Fibroblast of skin of scalp (primary cell): ENCODE results near the gene MATCAP1. TPM values are rescaled to one million over a fixed set of nuclear protein-coding genes. Genes with fewer than 3 reads are reported as not detected.

Source experiments
- DNase-seq: peaks from one replicate; pipeline ENCODE4 v3.0.0-alpha.2; 2013
- polyA plus RNA-seq, 2 experiments: library from polyadenylated mRNA; unstranded; fragments of 120-200 nt; gene quantifications; one replicate each; pipeline ENCODE4 v1.2.1, GENCODE V29; 2013; ENCODE audit not compliant: insufficient read length in 2 of 2

Gene MATCAP1
- polyA plus RNA-seq (2013, experiment 1 of 2; ENCODE audit: insufficient read length), result 14.9 TPM
- polyA plus RNA-seq (2013, experiment 2 of 2; ENCODE audit: insufficient read length), result 16.0 TPM

DNA sequence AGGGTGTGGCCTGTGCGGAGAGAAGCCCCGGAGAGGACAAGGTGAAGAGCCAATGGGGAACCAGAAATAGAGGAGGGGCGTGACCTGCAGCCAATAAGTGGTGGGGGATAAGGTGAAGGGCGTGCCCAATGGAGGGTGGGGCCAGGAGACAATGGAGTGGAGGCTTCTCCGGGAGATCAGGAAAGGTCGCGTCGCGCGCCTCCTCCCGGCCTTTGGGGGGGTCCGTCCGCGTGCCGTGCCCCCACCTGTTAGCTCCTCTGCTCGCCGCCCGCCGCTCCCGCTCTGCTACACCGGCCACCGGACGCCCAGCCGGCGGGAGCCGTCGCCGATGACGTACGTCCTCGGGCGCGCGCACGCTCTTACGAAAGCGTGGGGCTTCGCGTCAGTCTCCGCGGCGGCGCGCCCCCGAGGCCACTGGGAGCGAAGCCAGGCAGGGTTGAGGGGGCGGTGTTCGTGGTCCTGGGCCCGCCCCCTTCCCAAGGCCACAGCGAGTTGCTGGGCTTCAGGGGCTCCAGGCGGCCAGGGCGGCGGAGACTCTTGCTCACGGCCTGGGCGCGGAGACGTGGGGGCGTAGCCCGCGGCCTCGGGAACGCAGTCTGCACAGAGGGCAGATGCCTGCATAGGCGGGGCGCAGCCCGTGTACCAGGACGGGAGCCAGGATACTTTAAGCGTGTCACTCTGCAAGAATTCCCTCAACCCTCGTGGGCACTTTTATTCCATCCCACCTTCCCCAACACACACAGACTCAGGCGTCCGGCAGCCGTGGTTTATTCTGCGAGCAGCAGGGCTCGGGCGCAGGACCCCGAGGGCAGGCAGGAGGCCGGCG is at the start of gene MATCAP1:
MATCAP1 (minus strand) TSS at position 337 of the 826 bp plus-strand sequence. CDS start 3,353 bp downstream, outside the sequence.
- peak; percentile 98 for DNase-seq

DNA sequence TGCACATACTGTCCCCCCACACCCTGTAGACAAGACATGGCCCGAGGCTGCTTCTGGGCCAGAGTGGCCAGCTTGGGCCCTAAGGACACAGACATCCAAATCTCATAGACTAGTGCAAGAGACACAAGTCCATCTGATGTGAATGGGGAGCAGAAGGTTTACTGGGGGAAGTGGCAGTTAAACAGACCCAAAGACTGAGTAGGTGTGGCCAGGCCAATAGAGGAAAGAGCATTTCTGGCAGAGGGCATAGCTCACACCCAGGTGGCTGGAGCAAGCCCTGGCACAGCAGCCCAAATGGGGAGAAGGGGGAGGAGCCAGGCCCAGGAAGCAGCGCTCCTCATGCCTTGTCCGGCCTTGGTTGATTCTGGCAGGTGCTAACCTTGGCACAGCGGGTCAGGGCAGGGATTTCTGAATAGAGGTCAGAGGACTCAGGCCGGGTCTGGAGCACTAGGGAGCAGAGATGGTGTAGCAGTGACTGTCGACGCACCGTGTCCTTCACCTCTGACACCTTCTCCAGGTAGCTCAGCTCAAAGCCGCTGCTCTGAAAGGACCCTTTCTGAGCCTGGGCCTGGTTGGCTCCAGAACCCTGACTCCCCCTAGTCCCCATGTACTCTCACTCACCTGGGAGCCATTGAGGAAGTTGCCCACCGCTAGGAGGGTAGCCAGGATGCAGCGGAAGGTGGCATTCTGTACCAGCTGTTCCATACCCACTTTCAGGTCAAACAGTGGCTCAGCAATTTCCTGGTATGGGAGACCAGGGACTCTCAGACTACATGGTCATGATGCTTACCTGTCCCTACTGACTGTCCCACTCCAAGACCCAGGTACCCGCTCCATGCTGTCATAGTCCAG is 47.3 kb upstream of the MATCAP1 start:
- DNase-seq, result no peak

DNA sequence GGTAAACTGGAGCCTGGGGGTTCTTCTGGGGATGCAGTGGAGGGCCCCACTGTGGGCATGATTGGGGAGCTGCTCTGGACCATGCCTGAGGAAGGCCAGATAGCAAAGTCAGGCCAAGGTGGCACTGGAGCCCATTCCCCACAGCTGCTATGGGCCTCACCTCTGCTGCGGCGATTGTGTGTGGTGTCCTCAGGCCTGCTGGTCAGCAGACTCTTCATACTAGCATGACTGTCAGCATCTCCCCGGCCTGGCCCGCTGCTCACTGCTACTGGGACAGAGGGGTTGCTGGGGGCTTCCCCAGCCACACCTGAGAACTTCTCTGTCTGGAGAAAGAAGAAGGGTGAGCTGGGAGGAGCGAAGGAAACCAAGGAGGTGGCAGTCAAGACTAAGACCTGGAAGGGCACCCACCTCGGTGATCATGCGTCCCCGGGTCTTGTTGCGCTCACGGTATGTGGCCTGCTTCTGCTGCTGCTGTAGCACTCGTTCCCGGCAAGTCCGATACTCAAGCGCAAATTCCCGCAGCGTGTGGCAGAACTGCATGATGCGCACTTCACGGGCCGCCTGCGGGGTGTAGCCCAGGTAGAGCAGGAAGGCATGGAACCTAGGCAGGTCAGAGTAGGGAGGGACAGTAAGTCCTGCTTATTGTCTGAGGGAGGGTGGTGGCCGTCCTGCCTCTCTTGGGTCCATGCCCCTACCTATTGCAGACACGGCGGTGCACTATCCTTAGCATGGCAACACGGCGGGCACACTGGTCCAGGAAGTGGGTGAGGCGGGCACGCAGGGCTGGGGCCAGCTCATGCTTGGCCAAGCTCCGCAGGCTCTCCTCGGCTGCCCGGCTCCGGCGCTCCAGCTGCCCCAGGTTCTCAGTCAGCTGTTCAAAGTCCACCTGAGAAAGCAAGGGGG is 46.4 kb upstream of the MATCAP1 start:
- DNase-seq, result no peak

DNA sequence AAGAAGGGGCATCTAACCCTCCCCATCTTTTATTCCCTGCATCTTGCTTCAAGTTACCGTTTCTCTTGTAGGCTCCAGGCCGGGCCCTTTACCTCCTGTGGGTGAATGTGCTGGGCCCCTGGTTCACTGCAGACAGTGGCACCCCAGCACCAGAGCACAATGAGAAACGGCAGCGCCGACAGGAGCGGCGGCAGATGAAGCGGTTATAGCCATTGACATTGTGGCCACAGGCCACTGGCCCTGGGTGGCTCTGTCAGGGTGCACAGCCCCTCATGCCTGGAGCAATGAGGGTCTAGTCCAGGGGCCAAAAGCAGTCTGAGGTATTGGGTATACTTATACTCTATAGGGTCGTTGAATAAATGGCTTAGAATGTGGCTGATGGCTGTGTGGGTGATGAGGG is 45.1 kb upstream of the MATCAP1 start:
- no peak for DNase-seq

DNA sequence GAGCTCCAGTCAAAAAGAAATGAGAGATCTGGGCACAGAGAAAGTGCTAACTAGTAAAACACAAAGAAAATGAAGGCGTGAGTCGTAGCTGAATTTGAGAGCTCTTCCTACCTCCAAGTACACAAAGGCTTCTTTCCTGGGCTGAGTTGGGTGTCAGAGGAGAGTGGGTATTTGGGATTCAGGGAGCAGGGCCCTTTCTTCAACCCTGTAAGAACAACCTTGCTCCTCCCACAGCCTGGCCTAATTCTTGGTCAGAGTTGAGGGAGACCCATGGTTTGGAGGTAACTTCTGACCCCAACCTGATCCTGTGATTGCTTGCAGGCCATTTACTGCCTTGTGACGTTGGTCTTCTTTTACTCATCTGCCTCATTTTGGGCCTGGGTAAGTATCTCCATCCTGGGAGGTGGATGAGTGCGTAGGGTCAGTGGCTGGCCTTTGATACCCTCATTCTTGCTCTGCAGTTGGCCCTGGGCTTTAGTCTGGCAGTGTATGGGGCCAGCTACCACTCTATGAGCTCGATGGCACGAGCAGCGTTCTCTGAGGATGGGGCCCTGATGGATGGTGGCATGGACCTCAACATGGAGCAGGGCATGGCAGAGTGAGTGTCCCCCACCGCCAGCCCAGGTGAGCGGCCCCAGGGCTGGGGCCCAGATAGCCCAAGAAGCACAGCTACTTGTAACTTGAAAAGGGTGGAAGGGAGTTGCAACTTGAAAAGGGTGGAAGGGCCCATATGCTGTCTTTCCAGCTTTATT is 44.4 kb upstream of the MATCAP1 start:
- DNase-seq, result no peak

DNA sequence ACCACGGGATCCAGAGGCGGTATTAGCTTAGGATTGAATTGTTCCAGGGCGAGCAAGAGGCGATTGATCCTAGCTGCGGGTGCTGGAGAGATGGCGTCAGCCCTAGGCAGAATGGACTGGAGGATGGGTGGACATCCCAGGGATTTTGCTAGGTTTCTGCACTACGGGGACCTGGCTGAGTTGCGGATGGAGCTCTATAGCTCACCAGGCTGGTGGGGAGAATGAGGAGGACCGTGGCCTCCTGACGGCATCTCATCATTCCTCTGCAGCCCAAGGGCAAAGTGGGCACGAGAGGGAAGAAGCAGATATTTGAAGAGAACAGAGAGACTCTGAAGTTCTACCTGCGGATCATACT is 43.8 kb upstream of the MATCAP1 start:
- no peak for DNase-seq

DNA sequence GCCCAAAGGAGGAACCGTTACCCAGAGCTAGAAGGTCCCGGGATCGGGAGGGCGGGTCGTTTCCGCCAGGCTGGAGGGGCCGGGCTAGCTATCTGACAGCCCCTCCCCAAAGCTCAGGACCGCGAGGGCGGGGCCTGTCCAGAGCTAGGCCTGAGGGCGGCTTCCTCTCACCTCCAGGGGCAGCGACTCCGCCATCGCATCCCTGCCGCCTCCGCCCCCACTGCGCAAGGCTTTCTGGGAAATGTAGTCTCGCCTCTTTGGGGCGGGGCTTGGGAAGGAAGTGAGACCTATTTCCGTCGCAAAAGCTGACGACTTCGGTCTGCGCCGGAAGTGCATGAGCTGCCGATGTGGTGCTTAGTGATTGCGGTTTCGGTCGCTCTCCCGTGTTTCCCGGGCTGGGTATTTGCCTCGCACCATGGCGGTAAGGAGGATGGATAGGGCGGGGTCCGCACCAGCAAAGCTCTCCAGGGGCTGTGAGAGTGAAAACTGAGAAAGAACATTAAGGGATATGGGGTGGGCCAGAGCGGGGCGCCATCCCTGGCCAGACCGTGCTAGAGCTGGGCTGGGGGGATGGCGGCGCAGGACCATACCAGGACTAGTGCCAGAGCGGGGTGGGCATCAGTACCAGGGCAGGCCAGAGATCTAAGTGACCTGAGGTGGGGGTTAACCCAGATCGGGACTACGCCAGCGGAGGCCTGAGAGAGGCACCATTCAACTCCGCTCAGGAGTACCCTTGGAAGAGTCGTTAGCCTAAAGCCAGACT is 43.2 kb upstream of the MATCAP1 start, which contains the start of gene TMEM208:
TMEM208 (plus strand) TSS at position 327 of the 763 bp plus-strand sequence; CDS start at position 416, 89 bp downstream.
- peak; percentile 99 for DNase-seq

DNA sequence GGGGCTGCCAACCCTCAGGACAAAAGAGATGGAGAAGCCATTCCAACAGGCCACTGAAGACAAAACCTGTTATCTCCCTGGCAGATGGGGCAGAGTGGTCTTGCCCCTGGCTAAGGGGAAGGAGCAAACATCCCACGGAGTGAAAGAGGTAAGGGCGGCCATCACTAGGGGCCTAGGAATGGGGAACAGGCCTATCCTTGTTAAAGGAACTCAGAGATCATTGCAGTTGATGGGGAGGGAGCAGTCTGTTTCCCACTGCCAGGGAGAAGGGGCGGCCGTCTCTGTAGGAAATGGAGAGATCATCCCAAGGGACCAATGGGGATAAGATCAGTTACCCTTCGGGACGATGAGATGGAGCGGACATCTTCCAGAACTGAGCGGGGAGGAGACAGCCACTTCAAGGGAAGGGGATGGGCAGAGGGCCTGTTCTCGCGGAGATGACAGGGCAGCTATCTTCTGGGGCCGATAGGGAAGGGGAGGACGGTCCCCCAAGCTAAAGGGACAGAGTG is 42.6 kb upstream of the MATCAP1 start:
- DNase-seq, result no peak

DNA sequence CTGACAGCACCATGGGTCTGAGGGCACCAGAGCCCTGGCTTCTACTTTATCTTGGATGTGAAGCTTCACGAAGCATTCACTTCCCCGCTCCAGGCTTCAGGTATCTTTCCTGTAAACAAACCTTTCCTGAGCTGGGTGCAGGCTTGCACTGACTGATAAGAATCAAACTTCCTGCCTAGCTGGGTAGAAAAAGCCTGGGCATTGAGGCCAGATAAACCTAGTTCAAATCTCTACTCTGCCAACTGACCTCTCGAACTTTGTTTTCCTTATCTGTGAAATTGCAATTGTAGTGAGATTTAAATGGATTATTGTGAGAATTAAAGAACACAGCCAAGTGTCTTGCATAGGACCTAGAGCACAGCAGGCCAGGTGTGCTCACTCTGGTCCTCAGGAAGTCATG is 40.2 kb upstream of the MATCAP1 start:
- no peak for DNase-seq

DNA sequence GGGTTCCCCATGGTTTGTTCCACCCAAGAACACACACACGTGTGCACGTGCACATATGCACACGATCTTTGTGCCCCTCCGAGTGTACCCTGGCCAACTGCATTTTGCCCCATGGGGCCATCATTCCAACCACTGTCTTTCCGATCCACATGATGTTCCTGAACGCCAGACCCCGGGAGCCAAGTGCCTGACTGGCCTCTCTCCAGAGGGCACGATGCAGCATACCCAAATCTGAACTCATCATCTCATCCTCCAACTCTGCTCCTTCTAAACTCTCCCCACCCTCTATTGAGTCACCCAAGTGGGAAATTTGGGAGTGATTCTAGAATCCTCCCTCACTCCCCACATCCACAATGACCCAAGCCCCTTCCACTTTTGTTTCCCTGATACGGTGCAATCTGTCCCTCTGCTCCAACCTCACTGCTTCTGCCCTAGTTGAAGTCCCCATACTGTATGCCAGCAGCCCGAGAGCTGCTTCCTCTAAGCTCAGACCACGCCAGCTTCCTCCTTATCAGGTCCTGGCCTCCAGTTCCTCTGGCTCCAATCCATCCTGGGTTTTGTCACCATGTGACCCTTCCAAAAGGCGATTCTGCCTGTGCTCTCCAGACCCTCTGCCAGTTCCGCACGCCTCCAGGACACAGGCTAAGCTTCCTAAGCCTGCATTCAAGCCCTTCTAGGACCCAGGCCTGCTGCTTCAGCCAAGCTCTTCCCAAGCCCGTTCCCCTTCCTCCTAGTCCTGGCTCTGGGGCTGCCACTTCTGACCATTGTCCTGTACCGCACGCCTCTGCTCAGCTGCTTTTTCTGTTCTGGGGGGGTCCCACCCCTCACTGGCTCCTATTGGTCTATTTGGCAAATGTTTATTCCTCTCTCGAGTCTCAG is 33.1 kb upstream of the MATCAP1 start:
- DNase-seq, result no peak

DNA sequence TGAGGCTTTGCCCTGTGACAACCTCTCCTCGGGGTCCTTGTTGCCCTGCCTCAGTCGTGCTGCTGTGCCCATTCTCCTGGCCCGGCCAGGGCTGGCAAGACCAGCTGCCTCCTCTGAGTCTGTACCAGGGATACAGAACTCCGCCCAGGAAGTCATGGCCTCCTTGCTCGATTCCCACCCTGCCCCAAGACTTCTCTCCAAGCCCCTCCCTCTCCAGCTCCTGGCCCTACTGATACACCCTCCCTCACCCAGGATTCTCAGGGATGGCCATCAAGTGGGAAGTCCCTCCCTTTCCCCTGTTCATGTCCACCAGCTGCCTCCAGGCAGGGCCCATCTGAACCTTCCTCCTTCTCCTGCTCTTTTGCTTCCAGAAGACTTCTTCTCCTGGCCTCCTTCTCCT is 31.9 kb upstream of the MATCAP1 start:
- no peak for DNase-seq

DNA sequence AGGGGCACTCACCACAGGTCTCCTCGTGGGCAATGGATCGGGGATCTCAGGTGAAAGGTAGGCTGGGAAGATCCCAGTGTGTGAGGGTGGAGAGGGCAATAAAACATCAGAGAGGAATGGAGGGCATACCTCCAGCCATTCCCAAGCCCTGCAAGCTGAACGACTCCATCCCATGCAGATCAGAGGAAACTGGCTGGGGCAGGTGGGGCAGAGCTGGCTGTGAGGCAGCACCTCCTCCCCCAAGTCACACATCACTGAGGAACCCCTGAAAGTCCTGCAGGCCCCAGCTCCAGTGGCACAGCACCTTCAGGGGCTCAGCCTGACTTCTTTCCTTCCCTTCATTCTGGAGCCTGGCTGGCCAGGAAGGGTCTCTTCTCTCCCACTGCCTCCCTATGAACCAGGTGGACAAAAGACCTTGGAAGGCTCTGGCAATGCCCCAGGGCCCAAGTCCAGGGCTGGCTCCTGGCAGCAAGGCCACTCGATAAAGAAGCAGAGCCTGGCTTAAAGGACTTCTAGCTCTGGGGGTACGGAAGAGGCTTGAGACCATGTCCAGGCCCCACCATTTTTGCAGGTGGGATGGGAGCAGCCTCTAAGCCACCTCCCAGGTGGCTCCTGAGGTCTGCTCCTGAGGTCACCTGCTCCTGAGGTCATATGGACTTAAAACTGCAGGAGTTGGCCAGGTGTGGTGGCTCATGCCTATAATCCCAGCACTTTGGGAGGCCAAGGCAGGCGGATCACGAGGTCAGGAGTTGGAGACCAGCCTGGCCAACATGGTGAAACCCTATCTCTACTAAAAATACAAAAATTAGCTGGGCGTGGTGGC is 29.6 kb upstream of the MATCAP1 start:
- no peak for DNase-seq

DNA sequence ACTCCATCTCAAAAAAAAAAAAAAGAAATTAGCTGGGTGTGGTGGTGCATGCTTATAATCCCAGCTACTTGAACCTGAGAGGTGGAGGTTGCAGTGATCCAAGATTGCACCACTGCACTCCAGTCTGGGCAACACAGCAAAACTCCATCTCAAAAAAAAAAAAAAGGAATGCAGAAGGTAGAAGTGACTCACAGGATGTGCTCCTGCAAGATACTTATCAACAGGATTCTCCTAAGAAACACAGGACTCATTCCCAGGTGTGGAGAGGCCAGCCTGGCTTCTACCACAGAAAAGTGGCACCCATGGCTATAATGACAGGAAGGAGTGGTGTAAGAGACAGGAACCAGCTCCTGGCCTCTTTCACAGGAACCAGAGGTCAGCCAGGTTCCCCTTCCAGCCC is 29.0 kb upstream of the MATCAP1 start:
- no peak for DNase-seq

DNA sequence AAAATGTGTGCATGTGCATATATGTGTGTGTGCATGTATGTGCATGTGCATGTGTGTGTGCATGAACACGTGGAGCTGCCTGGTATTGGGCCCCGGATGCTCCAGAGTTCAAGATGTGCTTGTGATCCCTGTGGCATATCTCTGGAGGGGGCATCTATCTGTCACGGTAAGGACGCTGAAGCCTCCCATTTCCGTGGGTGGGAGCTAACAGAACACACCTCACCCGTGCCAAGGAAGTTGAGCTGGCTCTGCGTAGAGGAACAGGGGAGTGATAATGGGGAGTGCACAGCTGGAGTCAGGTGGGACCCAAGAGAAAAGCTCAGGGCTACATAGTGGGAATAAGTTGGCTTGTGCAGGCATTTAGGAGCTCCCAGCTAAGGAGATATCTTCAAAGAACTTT is 27.9 kb upstream of the MATCAP1 start:
- DNase-seq, result no peak

DNA sequence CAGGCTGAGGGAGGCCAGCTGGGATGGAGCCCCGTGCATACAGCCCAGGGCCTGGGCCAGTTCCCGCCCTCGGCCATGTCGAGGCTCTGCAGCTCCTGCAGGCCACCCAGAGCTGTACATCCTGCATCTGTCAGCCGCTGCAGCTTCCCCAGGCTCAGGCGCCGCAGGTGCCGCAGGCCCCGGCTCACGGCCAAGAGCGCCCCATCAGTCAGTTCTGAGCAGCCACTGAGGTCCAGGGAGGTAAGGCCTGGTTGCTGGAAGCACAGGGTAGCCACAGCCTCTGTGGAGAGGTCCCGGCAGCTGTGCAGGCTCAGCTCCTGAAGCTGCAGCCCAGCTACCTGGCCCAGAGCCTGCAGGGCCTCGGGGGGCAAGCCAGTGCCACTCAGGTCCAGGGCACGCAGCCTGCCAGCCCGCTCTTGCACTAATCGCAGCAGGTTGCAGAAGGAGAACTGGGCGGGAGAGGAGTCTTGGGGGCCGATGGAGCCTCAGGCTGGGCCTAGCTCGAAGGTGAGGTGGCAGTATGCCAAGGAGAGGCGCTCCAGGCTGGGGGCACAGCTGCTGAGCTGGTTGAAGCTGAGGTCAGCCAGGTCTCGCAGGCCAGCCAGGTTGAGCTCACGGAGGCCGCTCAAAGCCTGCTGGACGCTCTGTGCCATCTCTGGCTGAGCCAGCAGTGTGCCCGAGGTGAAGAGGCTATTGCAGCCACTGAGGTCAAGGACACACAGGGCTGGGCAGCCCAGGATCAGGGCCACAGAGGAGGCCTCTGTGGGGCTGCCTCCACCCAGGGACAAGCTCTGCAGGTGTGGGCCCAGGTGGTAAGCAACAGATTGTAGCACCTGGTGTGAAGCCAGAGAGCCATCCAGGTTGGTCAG is 26.5 kb upstream of the MATCAP1 start:
- DNase-seq, result no peak

DNA sequence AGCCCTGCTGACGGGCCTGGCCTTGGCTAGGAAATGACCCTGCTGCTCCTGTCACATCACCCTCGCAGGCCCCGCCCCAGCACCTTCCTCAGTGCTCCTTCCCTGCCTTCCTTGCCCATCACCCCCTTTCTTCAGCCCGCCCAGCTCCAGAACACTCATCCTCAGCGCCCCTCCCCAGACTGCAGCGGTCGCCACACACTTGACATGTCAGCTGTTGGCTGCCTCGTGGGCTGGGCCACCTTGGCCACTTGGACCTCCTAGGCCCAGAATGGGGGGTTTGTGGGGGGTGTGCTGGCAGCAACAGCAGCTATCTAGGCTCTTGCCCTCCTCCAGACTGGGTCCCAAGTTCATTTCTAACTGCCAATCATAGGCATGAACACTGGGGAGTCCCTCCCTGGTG is 25.8 kb upstream of the MATCAP1 start:
- no peak for DNase-seq

DNA sequence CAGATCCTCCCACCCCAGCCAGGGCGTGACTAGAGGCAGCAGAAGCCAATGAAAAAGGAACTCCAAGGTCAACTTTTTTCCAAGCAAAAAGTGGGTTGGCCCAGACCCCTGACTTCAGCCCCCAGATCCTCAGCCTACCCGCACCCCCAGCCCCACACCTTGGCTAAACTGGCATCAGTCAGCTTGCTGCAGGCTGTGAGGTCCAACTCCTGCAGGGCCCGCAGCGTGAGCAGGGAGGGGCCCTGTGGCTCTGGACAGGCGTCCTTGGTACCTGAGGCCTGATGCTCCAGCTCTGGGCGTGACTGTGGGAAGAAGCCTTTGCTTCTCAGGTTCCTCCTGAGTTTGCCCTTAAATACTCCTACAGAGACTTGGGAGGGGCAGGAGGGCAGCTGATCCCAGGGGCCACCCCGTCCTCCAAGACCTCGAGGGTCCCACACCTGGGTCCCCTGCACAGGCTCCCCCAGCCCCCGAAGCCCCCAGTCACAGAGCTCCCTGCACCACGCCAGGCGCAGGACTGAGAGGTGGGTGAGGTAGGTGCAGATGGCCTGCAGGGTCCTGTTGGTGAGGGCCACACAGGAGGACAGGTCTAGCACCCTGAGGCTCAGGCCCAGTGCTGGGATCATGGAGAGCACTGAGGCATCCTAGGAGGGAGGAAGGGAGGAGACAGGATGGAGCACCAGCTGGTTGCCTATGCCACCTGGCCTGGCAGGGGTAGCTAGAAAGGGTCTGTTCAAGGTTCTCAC is 24.6 kb upstream of the MATCAP1 start:
- no peak for DNase-seq
